Epithelial cell of esophagus (primary cell): Measurements from ENCODE around the gene TBC1D9.

ENCODE experiments used
- DNase-seq: peaks from one replicate; pipeline ENCODE4 v3.0.0; 2010; ENCODE audit warnings: low read depth
- H3K4me3 ChIP-seq: 2 replicates; pipeline ENCODE4 v1.5.1; 2011; ENCODE audit warnings: mild to moderate bottlenecking, low read length, control low read depth
- CTCF ChIP-seq: IDR thresholded peaks from 2 replicates; pipeline ENCODE4 v1.5.1; 2011; ENCODE audit warnings: low read depth, mild to moderate bottlenecking, low read length, control low read depth, inconsistent platforms; ENCODE audit not compliant: insufficient read depth; ENCODE audit errors: missing control alignments

Gene TBC1D9

GRCh38 chr4:140736669-140737343, 19.4 kb downstream of the TBC1D9 start:
- no peak for DNase-seq
- no peak for TF ChIP-seq CTCF
- no peak overlapping the region for H3K4me3 ChIP-seq

- TF ChIP-seq CTCF: no peak
- DNase-seq: no peak
These were observed 20.3 kb downstream of the TBC1D9 start for GRCh38 chr4:140735779-140736391.

GRCh38 chr4:140735317-140735716, 20.9 kb downstream of the TBC1D9 start:
- no peak for DNase-seq
- H3K4me3 ChIP-seq: no peak overlapping the region
- no peak for TF ChIP-seq CTCF

More at GRCh38 chr4:140735779-140736391, 20.3 kb downstream of the TBC1D9 start:
- no peak overlapping the region for H3K4me3 ChIP-seq

- TF ChIP-seq CTCF: no peak
- H3K4me3 ChIP-seq: no peak overlapping the region
- DNase-seq: no peak
These were observed 23.4 kb downstream of the TBC1D9 start for GRCh38 chr4:140732780-140733179.

GRCh38 chr4:140729344-140730049, 26.7 kb downstream of the TBC1D9 start:
- no peak for TF ChIP-seq CTCF
- no peak for DNase-seq
- H3K4me3 ChIP-seq: no peak overlapping the region

GRCh38 chr4:140726776-140727500, 29.2 kb downstream of the TBC1D9 start:
- DNase-seq: peak; percentile 55
- TF ChIP-seq CTCF: no peak

More at GRCh38 chr4:140726776-140727500, 29.2 kb downstream of the TBC1D9 start:
- H3K4me3 ChIP-seq: no peak overlapping the region
